Measurements from ENCODE around the gene STIM2. TPM values are rescaled to one million over a fixed set of nuclear protein-coding genes. Genes with fewer than 3 reads are reported as not detected.

Gene STIM2
- total and polyA plus RNA-seq, 2 of the 4 experiments (the other 2 are of a cell fraction): 16.1 to 27.6 TPM

GRCh38 chr4:26912069-26912468 is 51.4 kb downstream of the STIM2 start:
- Histone ChIP-seq H3K36me3 (ENCODE audit: control insufficient read depth, insufficient read depth, low read length) (no peaks in the 10 kb centered on the region), H3K27ac (ENCODE audit: insufficient read depth, low read length) (no peak overlapping the region), H2BK15ac (ENCODE audit: low read depth, low read length) (no peak overlapping the region), H4K8ac (ENCODE audit: low read depth in 2 of 2, low read length in 2 of 2) (no peak overlapping the region), H3K23ac (ENCODE audit: low read depth, low read length) (no peak overlapping the region), H3K9me3 (ENCODE audit: control insufficient read depth, insufficient read depth, low read length) (no peaks in the 10 kb centered on the region), H4K5ac (ENCODE audit: low read depth, low read length) (no peak overlapping the region), H4K20me1 (ENCODE audit: insufficient read depth, low read length) (no peaks in the 10 kb centered on the region), H3K9ac (ENCODE audit: low read depth, low read length) (no peak overlapping the region), H2BK120ac (ENCODE audit: low read depth, low read length) (no peak overlapping the region), H2BK20ac (ENCODE audit: low read depth, low read length) (no peak overlapping the region), H2AFZ (replicated peaks; ENCODE audit: low read length, poor library complexity) (no peak overlapping the region), H4K91ac (ENCODE audit: insufficient read depth, low read depth, low read length) (no peak overlapping the region), H2AK5ac (ENCODE audit: low read depth, low read length) (no peak overlapping the region), H3K56ac (ENCODE audit: extremely low read depth, insufficient read depth, low read length) (no peak overlapping the region), H3K79me1 (ENCODE audit: low read depth in 1 of 2, low read length in 2 of 2) (peaks cover 10 to 17% of the 10 kb centered on the region in 2 experiments; a peak in 3 of 4 replicates), H3K9me1 (ENCODE audit: insufficient read depth, low read length) (no peaks in the 10 kb centered on the region), H2AK9ac (replicated peaks; ENCODE audit: low read depth, low read length, poor library complexity) (no peak overlapping the region), H3K4ac (ENCODE audit: low read depth, low read length) (no peak overlapping the region), H3K27me3 (ENCODE audit: control insufficient read depth, insufficient read depth, low read length) (no peaks in the 10 kb centered on the region), H2BK5ac (ENCODE audit: low read depth, low read length, poor library complexity, severe bottlenecking) (no peak overlapping the region), H3K18ac (ENCODE audit: low read depth, low read length) (no peak overlapping the region), H3K4me2 (ENCODE audit: low read depth, low read length) (no peak overlapping the region), H3K14ac (replicated peaks; ENCODE audit: low read depth, low read length) (no peak overlapping the region), H3K4me3 (ENCODE audit: insufficient read depth, low read depth, low read length) (no peak overlapping the region), H3K4me1 (ENCODE audit: control insufficient read depth, insufficient read depth, low read length) (peaks cover 3% of the 10 kb centered on the region)
- intact Hi-C loops (cut with micrococcal nuclease): no loop called here
- in situ Hi-C loops (cut with MboI; ENCODE audit: low sequenced_read_pairs): no loop called here
- POLR2A ChIA-PET (ENCODE audit: unreplicated experiment): no interaction called here
- TF ChIP-seq MXI1 (IDR thresholded peaks at IDR 0.05; ENCODE audit: borderline replicate concordance, low read depth, low read length) (no peak), POLR2A (IDR thresholded peaks at IDR 0.05; ENCODE audit: low read depth, low read length) (no peak), CHD1 (IDR thresholded peaks at IDR 0.05; ENCODE audit: low read depth, low read length) (no peak), MAZ (IDR thresholded peaks at IDR 0.05; ENCODE audit: borderline replicate concordance, low read depth, low read length) (no peak), CEBPB (IDR thresholded peaks at IDR 0.05; ENCODE audit: low read depth, low read length) (no peak), ELK1 (IDR thresholded peaks at IDR 0.05; ENCODE audit: borderline replicate concordance, low read depth, low read length) (no peak), USF2 (IDR thresholded peaks at IDR 0.05; ENCODE audit: low read depth, low read length) (no peak), BHLHE40 (IDR thresholded peaks at IDR 0.05; ENCODE audit: low read depth, low read length) (no peak), RFX5 (IDR thresholded peaks at IDR 0.05; ENCODE audit: low read depth, low read length) (no peak), RAD21 (IDR thresholded peaks at IDR 0.05; ENCODE audit: low read length) (no peak), RCOR1 (IDR thresholded peaks at IDR 0.05; ENCODE audit: insufficient replicate concordance, low read length) (no peak), NFE2L2 (IDR thresholded peaks at IDR 0.05; ENCODE audit: low read depth, low read length) (no peak), MAFK (IDR thresholded peaks at IDR 0.05; ENCODE audit: low read depth, low read length) (no peak), FOS (IDR thresholded peaks at IDR 0.05; ENCODE audit: low read depth, low read length) (no peak), CTCF (conservative IDR thresholded peaks at IDR 0.05; ENCODE audit: low read depth, low read length) (no peak), SMC3 (IDR thresholded peaks at IDR 0.05; ENCODE audit: low read depth, low read length) (no peak)
- no peak for DNase-seq
- CTCF ChIA-PET: no interaction called here
- WGBS, 2 experiments (ENCODE audit: extremely low coverage in 2 of 2, insufficient read length in 1 of 2): no CpG with 5 or more reads among the region's 6 CpGs
- ATAC-seq (ENCODE audit: low read depth): no peak
- no TSS peak for BruUV-seq (replicated peaks)
- dilution Hi-C loops (cut with HindIII; ENCODE audit: low sequenced_read_pairs, unreplicated experiment): no loop called here
